Brain microvascular endothelial cell (primary cell): Measurements from ENCODE around the gene PGAM2.
A peak's percentile ranks its signal among the peaks of the same experiment; 100 is the strongest.

Experiments
- DNase-seq: peaks from one replicate; pipeline ENCODE4 v3.0.0-alpha.2; 2020
- H3K27ac ChIP-seq: fragments of 250-450 bp; sonication (Bioruptor Pico); 2 replicates; pipeline ENCODE4 v1.5.1; 2020; ENCODE audit warnings: mild to moderate bottlenecking, moderate library complexity
- H3K27me3 ChIP-seq: fragments of 250-450 bp; sonication (Bioruptor Pico); replicated peaks from 2 replicates; pipeline ENCODE4 v1.5.1; 2020; ENCODE audit warnings: mild to moderate bottlenecking
- H3K36me3 ChIP-seq: fragments of 250-450 bp; sonication (Bioruptor Pico); replicated peaks from 2 replicates; pipeline ENCODE4 v1.5.1; 2020; ENCODE audit warnings: mild to moderate bottlenecking
- H3K4me3 ChIP-seq: 2 replicates; pipeline ENCODE4 v1.5.1; 2011; ENCODE audit warnings: low read depth, mild to moderate bottlenecking, control low read depth, low read length, moderate library complexity
- in situ Hi-C: cut with HindIII; loops from 2 replicates; pipeline ENCODE4 v1.10.0; 2017; ENCODE audit warnings: low sequenced_read_pairs, low pct_ligation_motif_present
- TF ChIP-seq, protein P1 (sequence below): IDR thresholded peaks from 2 replicates; pipeline ENCODE4 v1.5.1; 2011; ENCODE audit warnings: low read depth, mild to moderate bottlenecking, moderate library complexity, low read length, control low read depth, inconsistent platforms; ENCODE audit errors: missing control alignments

The PGAM2 gene

DNA sequence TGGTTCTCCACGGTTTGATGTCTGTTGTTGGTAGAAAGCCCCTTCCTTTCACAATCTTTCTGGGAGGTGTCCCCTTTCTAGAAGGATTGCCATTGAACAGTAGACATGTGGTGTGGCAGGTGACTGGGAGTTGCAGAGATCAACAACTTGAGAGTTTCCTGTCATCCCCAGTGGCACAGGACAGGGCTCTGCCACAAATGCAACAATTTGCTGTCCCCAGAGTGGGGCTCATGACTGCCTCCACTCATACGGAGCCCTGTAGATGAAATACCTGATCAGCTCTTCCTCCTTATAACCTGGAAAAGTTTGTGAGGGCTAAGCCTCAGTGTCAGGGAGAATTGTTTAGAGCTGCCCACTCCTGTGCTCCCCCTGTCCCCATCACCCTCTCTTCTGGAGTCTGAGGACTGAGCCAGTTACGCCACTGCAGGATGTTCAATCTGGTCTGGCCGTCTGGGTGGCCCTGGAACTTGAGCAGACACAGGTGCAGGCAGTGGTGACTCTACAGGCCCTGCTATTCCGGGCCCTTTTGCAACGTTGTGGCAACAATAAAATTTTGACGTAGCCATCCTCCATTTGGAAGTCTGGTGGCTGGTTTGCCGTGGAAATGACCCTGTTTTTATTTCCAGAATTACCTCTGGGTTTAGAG lies 14.3 kb downstream of the PGAM2 start:
- Histone ChIP-seq H3K36me3 (peaks cover 48% of the 10 kb centered on the region), H3K27me3 (no peaks in the 10 kb centered on the region), H3K4me3 (no peak overlapping the region), H3K27ac (no peak overlapping the region)
- in situ Hi-C loops = no loop called here
- DNase-seq = no peak
- TF ChIP-seq, protein P1, sequence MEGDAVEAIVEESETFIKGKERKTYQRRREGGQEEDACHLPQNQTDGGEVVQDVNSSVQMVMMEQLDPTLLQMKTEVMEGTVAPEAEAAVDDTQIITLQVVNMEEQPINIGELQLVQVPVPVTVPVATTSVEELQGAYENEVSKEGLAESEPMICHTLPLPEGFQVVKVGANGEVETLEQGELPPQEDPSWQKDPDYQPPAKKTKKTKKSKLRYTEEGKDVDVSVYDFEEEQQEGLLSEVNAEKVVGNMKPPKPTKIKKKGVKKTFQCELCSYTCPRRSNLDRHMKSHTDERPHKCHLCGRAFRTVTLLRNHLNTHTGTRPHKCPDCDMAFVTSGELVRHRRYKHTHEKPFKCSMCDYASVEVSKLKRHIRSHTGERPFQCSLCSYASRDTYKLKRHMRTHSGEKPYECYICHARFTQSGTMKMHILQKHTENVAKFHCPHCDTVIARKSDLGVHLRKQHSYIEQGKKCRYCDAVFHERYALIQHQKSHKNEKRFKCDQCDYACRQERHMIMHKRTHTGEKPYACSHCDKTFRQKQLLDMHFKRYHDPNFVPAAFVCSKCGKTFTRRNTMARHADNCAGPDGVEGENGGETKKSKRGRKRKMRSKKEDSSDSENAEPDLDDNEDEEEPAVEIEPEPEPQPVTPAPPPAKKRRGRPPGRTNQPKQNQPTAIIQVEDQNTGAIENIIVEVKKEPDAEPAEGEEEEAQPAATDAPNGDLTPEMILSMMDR = no peak

DNA sequence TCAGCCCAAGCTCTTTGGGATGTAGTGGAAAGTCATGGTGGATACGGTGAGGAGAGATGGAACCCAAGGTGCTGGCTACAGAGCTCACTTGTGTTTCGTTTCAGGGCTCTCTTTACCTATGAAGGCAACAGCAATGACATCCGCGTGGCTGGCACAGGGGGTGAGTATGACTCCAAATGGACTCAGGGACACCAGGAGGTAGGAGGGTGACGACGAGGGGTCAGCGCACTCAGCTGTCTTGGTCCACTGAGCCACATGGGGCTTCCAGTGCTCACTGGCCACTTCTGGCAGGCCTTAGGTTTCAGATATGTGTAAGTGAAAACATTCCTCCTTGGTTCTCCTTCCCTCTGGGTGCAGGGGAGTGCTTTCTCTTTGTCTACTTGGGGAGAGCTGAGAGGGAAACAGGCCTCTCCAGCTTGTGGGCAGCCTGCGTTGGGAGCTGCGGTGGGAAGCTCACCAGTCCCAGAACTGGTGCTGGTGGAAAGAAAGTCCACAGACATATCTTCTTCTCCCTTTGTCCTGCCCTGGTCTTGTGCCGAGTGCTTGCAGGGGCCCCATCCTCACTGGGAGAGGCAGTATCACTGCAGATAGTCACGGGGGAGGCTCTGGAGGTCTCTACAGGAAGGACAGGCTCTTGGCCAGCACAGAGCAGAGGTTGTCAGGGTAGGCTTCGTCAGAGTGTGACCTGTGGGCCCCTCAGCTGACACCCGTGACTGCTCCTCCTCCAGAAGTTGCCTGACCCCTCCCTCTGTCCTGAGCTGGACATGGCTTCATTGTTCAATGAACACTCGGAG lies 15.0 kb downstream of the PGAM2 start:
- TF ChIP-seq, protein P1 = no peak
- no peak for DNase-seq
- H3K4me3 ChIP-seq = no peak overlapping the region
- H3K27me3 ChIP-seq = no peaks in the 10 kb centered on the region
- no peak overlapping the region for H3K27ac ChIP-seq
- in situ Hi-C loops = no loop called here
- H3K36me3 ChIP-seq = peaks cover 41% of the 10 kb centered on the region

DNA sequence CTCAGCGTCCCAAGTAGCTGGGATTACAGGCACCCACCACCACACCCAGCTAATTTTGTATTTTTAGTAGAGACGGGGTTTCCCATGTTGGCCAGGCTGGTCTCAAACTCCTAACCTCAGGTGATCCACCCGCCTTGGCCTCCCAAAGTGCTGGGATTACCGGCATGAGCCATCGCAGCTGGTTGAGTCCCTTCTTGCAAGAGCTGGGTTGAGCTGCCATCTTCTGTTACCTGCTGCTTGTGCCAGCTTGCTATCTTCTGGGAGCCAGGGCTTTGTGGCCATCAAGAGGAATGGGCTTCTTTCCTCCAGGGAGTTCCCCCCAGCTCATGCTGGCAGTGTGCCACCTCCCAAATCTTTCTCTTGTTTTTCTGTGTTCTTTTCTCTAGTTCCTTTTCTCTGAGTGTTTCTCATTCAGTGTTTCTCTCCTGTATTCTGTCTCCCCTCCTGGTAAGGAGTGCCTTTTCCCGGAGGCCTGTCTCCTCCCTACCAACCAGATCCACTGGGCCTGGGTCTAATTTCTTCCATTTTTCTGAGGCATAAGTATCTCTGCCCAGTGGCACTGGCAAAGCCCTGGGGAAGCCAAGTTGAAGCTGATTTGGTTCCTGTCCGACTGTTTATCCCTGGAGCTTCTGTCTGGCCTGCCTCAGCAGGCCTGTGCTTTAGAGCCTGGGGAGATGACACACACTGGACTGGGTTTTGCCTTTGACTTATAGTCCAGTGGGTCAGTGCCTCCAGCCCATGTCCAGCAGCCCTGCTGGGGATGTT lies 17.2 kb downstream of the PGAM2 start:
- H3K4me3 ChIP-seq = no peak overlapping the region
- no peak overlapping the region for H3K27ac ChIP-seq
- TF ChIP-seq, protein P1 = no peak
- in situ Hi-C loops = no loop called here
- no peaks in the 10 kb centered on the region for H3K27me3 ChIP-seq
- DNase-seq = no peak
- peaks cover 32% of the 10 kb centered on the region for H3K36me3 ChIP-seq

DNA sequence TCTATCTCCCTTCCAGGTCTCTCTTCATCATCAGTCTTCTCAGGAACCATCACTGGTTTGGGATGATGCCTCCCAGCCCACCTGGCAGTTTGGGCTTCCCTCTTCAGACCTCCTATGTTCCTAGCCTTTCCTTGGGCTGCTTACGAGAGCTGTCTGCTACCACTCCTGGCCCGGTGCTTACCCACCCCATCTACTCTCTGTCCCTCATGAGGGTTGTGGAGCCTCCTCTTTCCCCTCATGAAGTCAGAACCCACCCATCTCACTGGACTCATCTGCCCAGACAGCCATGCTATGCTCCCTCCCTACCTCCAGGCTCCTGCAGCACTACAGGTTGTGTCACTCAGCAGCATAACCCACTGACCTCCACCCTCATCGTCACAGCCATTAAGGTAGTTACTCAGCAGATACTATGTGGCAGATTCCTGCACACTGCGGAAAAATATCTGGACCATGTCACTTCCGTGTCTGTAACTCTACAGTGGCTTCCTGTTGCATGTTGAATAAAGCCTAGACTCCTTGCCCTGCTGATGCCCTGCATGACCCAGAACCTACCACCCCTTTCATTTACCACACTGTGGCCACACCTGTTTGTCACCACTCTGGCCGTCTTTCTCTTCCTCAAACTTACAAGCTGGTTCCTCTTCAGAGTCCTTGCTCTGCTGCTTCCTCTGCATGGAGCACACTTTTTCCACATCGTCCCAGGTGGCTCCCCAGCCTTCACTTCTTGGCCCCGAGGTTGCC lies 18.9 kb downstream of the PGAM2 start:
- Histone ChIP-seq H3K27ac (no peak overlapping the region), H3K36me3 (peaks cover 18% of the 10 kb centered on the region), H3K27me3 (no peaks in the 10 kb centered on the region), H3K4me3 (no peak overlapping the region)
- TF ChIP-seq, protein P1 = no peak
- DNase-seq = no peak
- in situ Hi-C loops = no loop called here

DNA sequence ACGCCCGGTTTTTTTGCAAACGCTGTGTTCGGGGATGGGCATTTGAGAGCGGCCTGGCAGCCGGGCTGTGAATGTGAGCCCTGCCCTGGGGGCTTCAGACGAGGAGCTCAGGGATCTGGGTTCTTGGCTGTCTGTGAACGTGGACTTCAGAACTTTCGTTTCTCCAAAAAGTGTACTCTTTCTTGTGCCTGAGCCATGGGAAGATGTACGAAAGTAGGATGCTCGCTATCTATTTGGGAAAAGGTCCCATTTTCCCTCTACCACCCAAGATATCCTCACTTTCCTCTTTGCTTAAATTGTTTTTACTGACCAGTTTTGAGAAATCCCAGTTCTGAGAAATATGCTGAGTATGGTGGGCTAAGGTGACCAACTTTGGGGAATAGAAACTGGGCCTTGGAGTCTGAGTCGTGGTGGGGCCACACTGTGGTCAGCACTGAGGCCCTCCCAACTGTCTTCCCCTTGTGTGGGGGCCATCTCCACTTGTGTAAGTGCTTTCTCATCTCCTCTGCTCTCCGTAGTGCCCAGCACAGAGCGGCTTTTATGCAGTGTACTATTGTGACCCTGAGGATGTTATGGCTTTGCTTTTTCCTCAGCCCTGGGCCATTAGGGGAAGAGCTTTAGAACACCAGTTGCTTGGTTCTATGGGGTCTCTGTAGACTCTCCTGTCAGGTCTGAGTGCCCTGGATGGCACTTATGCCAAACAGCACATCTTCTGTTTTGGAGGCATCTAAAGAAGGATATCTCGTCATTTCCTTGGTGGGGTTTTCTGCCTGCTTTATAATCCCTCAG lies 19.9 kb downstream of the PGAM2 start:
- Histone ChIP-seq H3K27ac (peak overlapping the region; percentile 4), H3K36me3 (peaks cover 13% of the 10 kb centered on the region), H3K27me3 (no peaks in the 10 kb centered on the region), H3K4me3 (peak overlapping the region; percentile 92)
- DNase-seq = no peak
- TF ChIP-seq, protein P1 = no peak
- in situ Hi-C loops = no loop called here
